Right lobe of liver (tissue), 6 donors: ENCODE data around the gene CDKL5. TPM values are rescaled to one million over a fixed set of nuclear protein-coding genes. Genes with fewer than 3 reads are reported as not detected.

Experiments
- ATAC-seq, 4 donors: fragments of 200-7000 bp; cut with Tn5 transposase; one replicate each; pipeline ENCODE4 v1.9.1; 2020; ENCODE audit warnings: mild to moderate bottlenecking in 4 of 4, moderate library complexity in 4 of 4
- DNase-seq, 3 donors: peaks; one replicate each; pipeline ENCODE4 v3.0.0-alpha.2; 2020
- H3K27ac ChIP-seq, 3 donors: fragments of 200-600 bp; one replicate each; pipeline ENCODE4 v1.8.0; 2022
- H3K27me3 ChIP-seq, 2 donors: fragments of 200-600 bp; one replicate each; pipeline ENCODE4 v1.8.0; 2022
- H3K36me3 ChIP-seq, 4 donors: fragments of 200-600 bp; sonication (generic) in 1 of 4; one replicate each; pipeline versions ENCODE4 v1.5.1 to v1.8.0; 2017 to 2022; ENCODE audit warnings: control low read depth in 1 of 4
- H3K4me1 ChIP-seq, 4 donors: fragments of 200-600 bp; sonication (generic) in 1 of 4; one replicate each; pipeline versions ENCODE4 v1.5.1 to v1.8.0; 2017 to 2022; ENCODE audit warnings: control low read depth in 1 of 4
- H3K4me3 ChIP-seq, 3 donors: fragments of 200-600 bp; one replicate each; pipeline ENCODE4 v1.8.0; 2022
- H3K9me3 ChIP-seq, 4 donors: fragments of 200-600 bp; sonication (generic) in 1 of 4; one replicate each; pipeline versions ENCODE4 v1.5.1 to v1.8.0; 2017 to 2022; ENCODE audit warnings: control low read depth in 1 of 4
- CTCF ChIP-seq, 4 donors: fragments of 200-600 bp in 3 of 4; fragments of 450-650 bp in 1 of 4; IDR thresholded peaks; one replicate each; pipeline versions ENCODE4 v1.5.1 to v1.8.0; 2016 to 2022; ENCODE audit warnings: antibody characterized with exemption in 4 of 4, mild to moderate bottlenecking in 2 of 4
- POLR2A ChIP-seq: fragments of 450-650 bp; IDR thresholded peaks from one replicate; pipeline ENCODE4 v1.6.1; 2017; ENCODE audit warnings: antibody characterized with exemption, mild to moderate bottlenecking
- WGBS: methylation state at CpG from one replicate; pipeline ENCODE4 v1.1.6; 2018; ENCODE audit warnings: low coverage, low lambda C conversion rate; ENCODE audit not compliant: insufficient coverage; ENCODE audit errors: missing lambda C conversion rate; 5-methylcytosine and 5-hydroxymethylcytosine counted together
- intact Hi-C, 2 donors: fragments of 100-400 bp; cut with DNase I; formaldehyde crosslinking; loops; one replicate each; pipeline versions ENCODE4 v1.11.2 to v1.14.1; 2022
- total RNA-seq, 6 experiments: library from RNA; depleted of rRNA in 2 of 6; stranded (reverse); fragments of >200 nt in 2 of 6; fragmentation: NEBNext Ultra II Directional in 3 of 6; extraction: Animal tissue kit (Norgen Biotek cat#: 25700) in 3 of 6; gene quantifications; one replicate each; pipeline versions ENCODE4 v1.1.0 to v1.2.4, GENCODE V29; 2016 to 2023
- donor health status: DM: no; HTN: yes; CAD: no.
- donor health status: DM: no; HTN: no; CAD: no.
- donor health status: DM: no; HTN: no; CAD: no.
- donor health status: DM: no; HTN: yes; CAD: no.
- donor health status: DM: no; HTN: yes; CAD: no.

The CDKL5 gene
- total RNA-seq, 6 experiments from 2014 or later = 1.7 to 3.1 (median 2.4) TPM

- Histone ChIP-seq H3K36me3 (no peaks in the 10 kb centered on the region), H3K27ac (no peak overlapping the region), H3K9me3 (no peaks in the 10 kb centered on the region), H3K4me1 (no peaks in the 10 kb centered on the region), H3K4me3 (no peak overlapping the region), H3K27me3 (no peaks in the 10 kb centered on the region)
- no peak for ATAC-seq
- TF ChIP-seq POLR2A = no peak
- TF ChIP-seq CTCF (IDR thresholded peaks at IDR 0.05) = no peak
- intact Hi-C loops = no loop called here
- DNase-seq = no peak
- WGBS = 65% methylated on average over 2 of the region's 2 CpGs
Observed at GRCh38 chrX:18639280-18639679, 213.9 kb downstream of the CDKL5 start.

GRCh38 chrX:18640686-18641085, 215.3 kb downstream of the CDKL5 start:
- intact Hi-C loops = no loop called here
- Histone ChIP-seq H3K27me3 (no peaks in the 10 kb centered on the region), H3K36me3 (no peaks in the 10 kb centered on the region), H3K9me3 (no peaks in the 10 kb centered on the region), H3K27ac (no peak overlapping the region), H3K4me1 (no peaks in the 10 kb centered on the region), H3K4me3 (no peak overlapping the region)
- ATAC-seq (no peak), DNase-seq (no peak)
- 48% methylated on average over 7 of the region's 10 CpGs for WGBS
- TF ChIP-seq POLR2A (no peak), CTCF (IDR thresholded peaks at IDR 0.05) (no peak)

- Histone ChIP-seq H3K27me3 (no peaks in the 10 kb centered on the region), H3K4me3 (no peak overlapping the region), H3K36me3 (no peaks in the 10 kb centered on the region), H3K4me1 (no peaks in the 10 kb centered on the region), H3K27ac (no peak overlapping the region), H3K9me3 (no peaks in the 10 kb centered on the region)
- 57% methylated on average over 3 of the region's 3 CpGs for WGBS
- no peak for DNase-seq
- intact Hi-C loops = no loop called here
- TF ChIP-seq POLR2A (no peak), CTCF (IDR thresholded peaks at IDR 0.05) (no peak)
- ATAC-seq = no peak
Observed at GRCh38 chrX:18643243-18643642, 217.8 kb downstream of the CDKL5 start.

- Histone ChIP-seq H3K4me3 (no peak overlapping the region), H3K9me3 (no peaks in the 10 kb centered on the region), H3K27me3 (no peaks in the 10 kb centered on the region), H3K36me3 (no peaks in the 10 kb centered on the region), H3K4me1 (no peaks in the 10 kb centered on the region), H3K27ac (no peak overlapping the region)
- TF ChIP-seq POLR2A = no peak
- no peak for TF ChIP-seq CTCF (IDR thresholded peaks at IDR 0.05)
- ATAC-seq = no peak
- DNase-seq = no peak
- intact Hi-C loops = no loop called here
- WGBS = 39% methylated on average over 3 of the region's 3 CpGs
Observed at GRCh38 chrX:18643853-18644252, 218.4 kb downstream of the CDKL5 start.

GRCh38 chrX:18647621-18648020, 222.2 kb downstream of the CDKL5 start:
- DNase-seq (no peak), ATAC-seq (no peak)
- TF ChIP-seq POLR2A (no peak), CTCF (IDR thresholded peaks at IDR 0.05) (no peak)
- no peak overlapping the region for H3K4me3 ChIP-seq
- 44% methylated on average over 4 of the region's 4 CpGs for WGBS
- H3K9me3 ChIP-seq = no peaks in the 10 kb centered on the region
- H3K27ac ChIP-seq = no peak overlapping the region
- intact Hi-C loops = no loop called here
- H3K36me3 ChIP-seq = no peaks in the 10 kb centered on the region
- no peaks in the 10 kb centered on the region for H3K27me3 ChIP-seq
- no peaks in the 10 kb centered on the region for H3K4me1 ChIP-seq
